Erythroblast (primary cell): ENCODE results near the gene ANKRD23.

ENCODE experiments used
- DNase-seq, 2 experiments: peaks; one replicate each; lab custom pipeline; 2025; lab: John Stamatoyannopoulos, UW
- GATA1 ChIP-seq: IDR thresholded peaks from 2 replicates; pipeline ENCODE4 v1.6.1; 2011; ENCODE audit warnings: low read depth, mild to moderate bottlenecking, control low read depth, low read length, moderate library complexity
- POLR2A ChIP-seq: IDR thresholded peaks from 2 replicates; pipeline ENCODE4 v1.6.1; 2011; ENCODE audit warnings: mild to moderate bottlenecking, low read length

The ANKRD23 gene

GRCh38 chr2:96841701-96842495, 1.9 kb downstream of the ANKRD23 start:
- TF ChIP-seq GATA1 (no peak), POLR2A (no peak)
- no peak for DNase-seq

GRCh38 chr2:96839875-96840850, 3.7 kb downstream of the ANKRD23 start:
- TF ChIP-seq POLR2A (no peak), GATA1 (no peak)
- DNase-seq = no peak

GRCh38 chr2:96839293-96839874, 4.4 kb downstream of the ANKRD23 start:
- TF ChIP-seq GATA1 = no peak
- TF ChIP-seq POLR2A = no peak
- peak in 1 of 2 experiments; percentile 34 for DNase-seq

GRCh38 chr2:96838345-96839292, 5.2 kb downstream of the ANKRD23 start:
- TF ChIP-seq GATA1 = no peak
- TF ChIP-seq POLR2A = no peak
- no peak for DNase-seq

DNA sequence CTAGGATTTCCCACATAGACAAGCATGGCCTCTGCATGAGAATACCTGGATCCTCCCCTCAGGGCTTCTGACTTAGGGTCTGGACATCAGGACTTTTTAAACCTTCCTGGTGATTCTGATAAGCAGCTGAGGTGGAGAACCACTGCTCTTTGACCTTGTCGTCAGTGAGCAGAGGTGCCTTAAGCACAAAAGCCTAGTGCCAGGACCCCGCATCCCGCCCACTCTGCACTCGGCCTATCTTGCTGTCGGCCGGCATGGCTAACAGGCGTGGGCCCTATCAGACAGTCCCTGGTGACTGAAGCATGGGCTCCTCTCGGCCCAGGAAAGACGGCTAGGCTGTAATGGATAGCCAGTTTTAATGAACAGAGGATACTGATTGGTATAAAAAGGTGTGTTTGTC, 6.2 kb downstream of the ANKRD23 start:
- TF ChIP-seq GATA1 = no peak
- TF ChIP-seq POLR2A = no peak

DNA sequence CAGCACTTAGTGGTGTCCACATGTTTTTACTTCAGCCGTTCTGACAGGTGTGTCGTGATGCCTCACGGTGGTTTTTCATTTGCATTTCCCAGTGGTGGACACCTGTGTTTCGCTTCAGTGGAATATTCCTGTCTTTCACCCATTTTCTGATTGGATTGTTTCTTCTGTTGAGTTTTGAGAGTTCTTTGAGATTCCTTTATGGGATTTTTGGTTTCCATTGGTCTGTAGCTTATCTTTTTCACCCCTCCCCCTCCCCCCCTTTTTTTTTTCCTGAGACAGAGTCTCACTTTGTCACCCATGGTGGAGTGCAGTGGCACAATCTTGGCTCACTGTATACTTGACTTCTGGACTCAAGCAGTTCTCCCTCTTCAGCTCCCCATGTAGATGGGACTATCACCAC, 8.0 kb downstream of the ANKRD23 start:
- TF ChIP-seq POLR2A (no peak), GATA1 (no peak)
- no peak for DNase-seq

More for the DNA sequence above, 6.2 kb downstream of the ANKRD23 start:
- no peak for DNase-seq

DNA sequence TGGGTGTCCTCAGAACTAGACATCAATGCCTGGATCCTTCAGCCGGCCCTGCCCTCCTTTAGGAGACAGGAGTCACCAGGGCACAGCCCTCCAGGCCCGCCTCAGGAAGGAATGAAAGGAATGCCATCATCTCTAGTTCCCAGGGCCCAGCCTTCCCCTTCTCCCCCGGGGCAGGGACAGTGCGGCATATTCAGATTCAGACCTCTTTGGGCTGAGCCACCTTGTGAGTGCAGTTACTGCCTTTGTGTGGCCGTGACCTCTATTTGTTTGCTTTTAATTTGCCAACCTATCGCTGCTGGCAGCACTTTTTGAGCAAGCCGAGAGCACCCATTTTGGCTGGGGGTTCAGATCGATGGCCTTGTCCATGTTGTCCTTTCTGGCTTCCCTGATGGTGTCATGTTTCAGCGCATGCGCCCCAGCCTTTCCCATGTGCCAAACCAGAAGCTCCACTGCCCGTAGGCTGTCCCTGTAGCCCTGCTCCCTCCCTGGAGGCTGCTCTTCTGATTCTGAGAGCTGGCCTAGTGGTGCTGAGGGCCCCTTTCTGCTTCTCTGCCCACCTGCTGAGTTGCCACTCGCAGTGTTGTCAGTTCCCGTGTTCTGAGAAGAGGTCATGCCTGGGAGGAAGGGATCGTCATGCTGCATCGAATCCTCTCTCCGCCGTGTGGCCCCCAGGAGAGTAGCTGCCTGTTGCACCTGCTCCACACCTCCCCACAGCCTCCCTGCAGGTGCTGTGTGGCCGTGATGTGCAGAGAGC, 10.9 kb downstream of the ANKRD23 start:
- TF ChIP-seq GATA1 (no peak), POLR2A (no peak)
- no peak for DNase-seq

GRCh38 chr2:96832408-96832753, 11.4 kb downstream of the ANKRD23 start:
- no peak for TF ChIP-seq POLR2A
- no peak for TF ChIP-seq GATA1
- DNase-seq = no peak

DNA sequence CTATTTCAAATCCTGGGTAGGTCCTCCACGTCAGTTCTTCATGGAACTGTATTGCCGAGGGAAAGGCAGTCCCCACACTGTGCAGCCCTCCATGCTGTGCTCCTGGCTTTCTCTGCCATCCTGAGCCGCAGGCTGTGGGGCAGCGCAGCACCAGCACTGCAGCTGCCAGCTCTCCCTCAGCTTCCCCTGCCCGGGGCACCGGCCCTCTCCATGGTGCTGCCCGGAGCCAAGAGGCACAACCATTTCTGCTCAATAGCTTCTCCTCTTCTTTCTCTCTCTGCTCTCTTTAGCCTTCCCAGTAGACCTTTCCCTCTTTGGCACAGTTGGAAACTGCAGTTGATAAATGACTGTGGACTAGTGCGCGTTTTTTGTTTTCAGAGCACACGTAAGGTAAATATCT, 12.1 kb downstream of the ANKRD23 start:
- TF ChIP-seq GATA1 (no peak), POLR2A (no peak)
- no peak for DNase-seq

DNA sequence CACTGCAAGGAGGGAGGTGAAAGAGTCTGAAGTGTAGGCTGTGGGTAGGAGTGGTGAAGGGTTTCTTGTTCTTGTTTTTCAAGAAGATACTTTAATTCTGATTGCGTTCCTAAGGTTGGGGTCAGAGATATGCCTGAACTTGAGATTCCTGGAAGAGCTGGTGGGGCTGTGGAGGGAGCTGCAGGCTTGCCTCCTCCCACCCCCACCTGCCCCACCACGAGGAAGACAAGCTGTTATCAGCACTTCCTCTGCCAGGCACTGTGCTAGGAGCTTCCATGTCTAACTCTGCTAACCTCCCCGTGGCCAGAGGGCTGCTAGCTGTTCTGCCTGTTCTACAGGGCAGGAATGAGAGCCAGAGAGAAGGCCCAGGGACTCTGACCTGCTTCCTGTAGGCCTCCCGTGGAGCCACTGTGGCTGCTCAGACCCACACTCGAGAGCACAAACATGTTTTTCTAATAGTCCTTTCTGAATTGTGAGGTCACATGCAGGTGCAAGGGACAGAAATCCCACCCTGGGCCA, 13.7 kb downstream of the ANKRD23 start:
- DNase-seq = no peak
- TF ChIP-seq GATA1 (no peak), POLR2A (no peak)

DNA sequence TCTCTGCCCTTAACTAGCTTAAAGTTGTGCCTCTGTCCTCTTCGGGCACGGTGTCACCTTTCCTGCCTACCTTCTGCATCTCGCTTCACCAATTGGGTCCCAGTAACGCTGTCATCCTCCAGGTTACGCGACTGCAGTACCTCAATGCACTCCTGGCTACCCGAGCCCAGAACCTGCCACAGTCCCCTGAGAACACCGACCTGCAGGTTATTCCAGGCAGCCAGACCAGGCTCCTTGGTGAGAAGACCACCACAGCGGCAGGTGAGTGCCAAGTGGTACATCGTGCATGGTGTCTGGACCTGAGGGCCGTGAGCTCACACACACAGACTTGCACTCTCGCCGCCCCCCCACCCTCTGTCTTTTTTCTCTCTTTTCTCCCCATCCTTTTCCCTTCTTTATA, 14.9 kb downstream of the ANKRD23 start:
- no peak for DNase-seq
- no peak for TF ChIP-seq GATA1
- TF ChIP-seq POLR2A = no peak

GRCh38 chr2:96828436-96828835, 15.4 kb downstream of the ANKRD23 start:
- TF ChIP-seq GATA1 (no peak), POLR2A (no peak)

More at GRCh38 chr2:96828436-96828835, 15.4 kb downstream of the ANKRD23 start:
- DNase-seq = no peak
